ENCODE data around the gene SLC24A1.

DNA sequence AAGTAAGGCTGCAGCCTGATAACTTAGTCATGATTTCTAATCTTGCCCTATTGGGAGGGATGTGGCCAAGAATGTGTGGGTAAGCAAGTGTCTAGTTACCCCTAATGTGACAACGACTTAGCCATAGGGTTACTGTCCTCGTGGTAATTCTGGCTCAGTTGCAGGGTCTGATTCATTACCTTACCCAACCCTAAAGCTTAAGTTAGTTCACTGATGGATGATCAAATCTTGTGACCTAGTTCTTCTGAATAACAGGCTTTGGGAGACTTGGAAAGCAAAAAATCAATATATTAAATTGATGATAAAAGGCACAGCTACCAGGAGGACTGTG is 9.2 kb upstream of the SLC24A1 start:
- TF ChIP-seq EZH2 (IDR thresholded peaks at IDR 0.05; ENCODE audit: low read length, unreplicated experiment) (no peak), EZH2phosphoT487 (IDR thresholded peaks at IDR 0.05; ENCODE audit: borderline replicate concordance, low read length) (no peak)
- TF ChIP-seq, protein P1, sequence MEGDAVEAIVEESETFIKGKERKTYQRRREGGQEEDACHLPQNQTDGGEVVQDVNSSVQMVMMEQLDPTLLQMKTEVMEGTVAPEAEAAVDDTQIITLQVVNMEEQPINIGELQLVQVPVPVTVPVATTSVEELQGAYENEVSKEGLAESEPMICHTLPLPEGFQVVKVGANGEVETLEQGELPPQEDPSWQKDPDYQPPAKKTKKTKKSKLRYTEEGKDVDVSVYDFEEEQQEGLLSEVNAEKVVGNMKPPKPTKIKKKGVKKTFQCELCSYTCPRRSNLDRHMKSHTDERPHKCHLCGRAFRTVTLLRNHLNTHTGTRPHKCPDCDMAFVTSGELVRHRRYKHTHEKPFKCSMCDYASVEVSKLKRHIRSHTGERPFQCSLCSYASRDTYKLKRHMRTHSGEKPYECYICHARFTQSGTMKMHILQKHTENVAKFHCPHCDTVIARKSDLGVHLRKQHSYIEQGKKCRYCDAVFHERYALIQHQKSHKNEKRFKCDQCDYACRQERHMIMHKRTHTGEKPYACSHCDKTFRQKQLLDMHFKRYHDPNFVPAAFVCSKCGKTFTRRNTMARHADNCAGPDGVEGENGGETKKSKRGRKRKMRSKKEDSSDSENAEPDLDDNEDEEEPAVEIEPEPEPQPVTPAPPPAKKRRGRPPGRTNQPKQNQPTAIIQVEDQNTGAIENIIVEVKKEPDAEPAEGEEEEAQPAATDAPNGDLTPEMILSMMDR (conservative IDR thresholded peaks at IDR 0.05; ENCODE audit: low read depth, low read length): no peak

All from PC-3 (cell line).